AG10803 (cell line): ENCODE measurements around the gene ATP5MC3.

Experiments
- DNase-seq: peaks from one replicate; pipeline ENCODE4 v3.0.0; 2010; ENCODE audit warnings: low read depth
- H3K4me3 ChIP-seq: 2 replicates; pipeline ENCODE4 v1.5.1; 2011; ENCODE audit warnings: mild to moderate bottlenecking, low read length, control low read depth
- CTCF ChIP-seq: conservative IDR thresholded peaks from 2 replicates; pipeline ENCODE4 v1.5.1; 2011; ENCODE audit warnings: mild to moderate bottlenecking, low read length, control low read depth, inconsistent platforms

ATP5MC3 gene

GRCh38 chr2:175181877-175182308, 383 bp upstream of the ATP5MC3 start:
- no peak for DNase-seq
- peak overlapping the region; percentile 88 for H3K4me3 ChIP-seq
- no peak for TF ChIP-seq CTCF

GRCh38 chr2:175180701-175181103, 808 bp downstream of the ATP5MC3 start:
- peak overlapping the region; percentile 88 for H3K4me3 ChIP-seq
- no peak for TF ChIP-seq CTCF
- DNase-seq = peak; percentile 48

GRCh38 chr2:175176624-175177023, 4.9 kb downstream of the ATP5MC3 start:
- no peak for DNase-seq
- H3K4me3 ChIP-seq = no peak overlapping the region
- no peak for TF ChIP-seq CTCF

- no peak overlapping the region for H3K4me3 ChIP-seq
- DNase-seq = no peak
- TF ChIP-seq CTCF = no peak
Observed at GRCh38 chr2:175175896-175176295, 5.6 kb downstream of the ATP5MC3 start.

- no peak overlapping the region for H3K4me3 ChIP-seq
- no peak for TF ChIP-seq CTCF
- no peak for DNase-seq
Observed at GRCh38 chr2:175175320-175175719, 6.2 kb downstream of the ATP5MC3 start.

- H3K4me3 ChIP-seq = no peak overlapping the region
- no peak for TF ChIP-seq CTCF
- DNase-seq = no peak
Observed at GRCh38 chr2:175170659-175171304, 10.7 kb downstream of the ATP5MC3 start.

GRCh38 chr2:175169191-175169590, 12.3 kb downstream of the ATP5MC3 start:
- no peak overlapping the region; the same call in 1 of the 2 replicates for H3K4me3 ChIP-seq
- TF ChIP-seq CTCF = no peak

More at GRCh38 chr2:175169191-175169590, 12.3 kb downstream of the ATP5MC3 start:
- no peak for DNase-seq
